ENCODE data around the gene CCDC70. TPM values are rescaled to one million over a fixed set of nuclear protein-coding genes. Genes with fewer than 3 reads are reported as not detected.

The CCDC70 gene
- total RNA-seq, 2 donors from 2014 or later: not detected

GRCh38 chr13:51826606-51827005 lies 35.2 kb upstream of the CCDC70 start:
- DNase-seq (peak in 1 of 2 donors; percentile 68), ATAC-seq (no peak)
- intact Hi-C loops (cut with DNase I, micrococcal nuclease): no loop called here

DNA sequence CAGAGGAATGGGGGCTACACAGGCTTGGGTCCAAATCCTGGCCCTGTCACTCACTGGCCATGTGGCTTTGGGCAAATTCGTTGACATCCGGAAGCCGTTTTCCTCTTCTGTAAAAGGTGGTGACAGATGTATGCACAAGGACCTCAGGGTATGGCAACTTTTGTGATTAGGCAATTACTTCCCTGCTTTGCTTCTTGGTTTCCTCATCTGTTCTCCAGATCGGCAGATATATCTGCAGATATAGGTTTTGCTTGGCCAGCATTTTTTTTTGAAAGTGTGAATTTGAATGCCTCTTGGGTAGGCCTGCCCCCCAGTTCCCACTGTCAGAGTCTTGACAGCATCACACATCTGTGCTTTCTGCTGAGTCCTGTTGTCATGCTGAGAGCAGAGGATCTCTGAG lies 34.5 kb upstream of the CCDC70 start:
- intact Hi-C loops (cut with DNase I, micrococcal nuclease): no loop called here
- no peak for ATAC-seq

GRCh38 chr13:51828730-51829567 lies 32.8 kb upstream of the CCDC70 start:
- intact Hi-C loops (cut with DNase I, micrococcal nuclease): no loop called here
- ATAC-seq: no peak
- DNase-seq: no peak

More for the DNA sequence above, 34.5 kb upstream of the CCDC70 start:
- DNase-seq: no peak

- ATAC-seq (no peak), DNase-seq (no peak)
- intact Hi-C loops (cut with DNase I, micrococcal nuclease): no loop called here
These were observed 32.2 kb upstream of the CCDC70 start for GRCh38 chr13:51829568-51829899.

- no peak for DNase-seq
- intact Hi-C loops (cut with DNase I, micrococcal nuclease): no loop called here
- no peak for ATAC-seq
These were observed 30.2 kb upstream of the CCDC70 start for GRCh38 chr13:51831519-51831918.

DNA sequence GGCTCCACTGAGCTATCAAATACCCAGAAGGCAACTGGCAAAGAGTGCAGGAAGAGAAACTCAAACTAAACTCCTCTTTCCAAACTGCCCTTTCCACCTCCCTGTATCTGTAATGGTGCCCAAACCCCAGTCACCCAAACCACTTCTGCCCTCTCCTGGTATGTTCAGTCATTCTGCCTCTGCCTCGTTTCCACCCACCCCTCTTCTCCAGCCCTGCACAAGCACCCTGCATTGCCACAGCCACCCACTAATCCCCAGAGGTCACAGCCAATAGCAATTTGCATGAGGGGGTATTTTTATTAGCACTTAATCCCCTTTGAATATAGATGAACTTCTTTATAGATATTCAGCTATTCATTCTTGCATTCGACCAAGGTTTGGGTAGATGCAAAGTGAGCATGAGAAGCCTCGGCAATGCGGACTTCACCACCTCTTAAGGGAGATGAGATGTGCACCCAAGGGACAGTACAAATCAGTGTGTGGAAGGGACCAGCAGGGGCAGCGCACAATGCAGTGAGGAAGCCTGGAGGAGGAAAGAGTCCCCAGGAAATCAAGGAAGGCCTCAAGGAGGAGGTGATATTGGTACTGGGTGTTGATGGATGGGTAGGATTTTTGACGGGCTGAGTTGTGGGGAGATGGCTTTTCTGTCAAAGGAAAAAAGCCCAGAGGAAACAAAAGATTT lies 29.2 kb upstream of the CCDC70 start:
- intact Hi-C loops (cut with DNase I, micrococcal nuclease): no loop called here
- ATAC-seq (peak; percentile 51), DNase-seq (no peak)

GRCh38 chr13:51833980-51834379 lies 27.8 kb upstream of the CCDC70 start:
- no peak for DNase-seq
- intact Hi-C loops (cut with DNase I, micrococcal nuclease): no loop called here

GRCh38 chr13:51834581-51835171 lies 27.1 kb upstream of the CCDC70 start:
- intact Hi-C loops (cut with DNase I, micrococcal nuclease): no loop called here
- ATAC-seq (no peak), DNase-seq (no peak)

More at GRCh38 chr13:51833980-51834379, 27.8 kb upstream of the CCDC70 start:
- ATAC-seq: no peak

DNA sequence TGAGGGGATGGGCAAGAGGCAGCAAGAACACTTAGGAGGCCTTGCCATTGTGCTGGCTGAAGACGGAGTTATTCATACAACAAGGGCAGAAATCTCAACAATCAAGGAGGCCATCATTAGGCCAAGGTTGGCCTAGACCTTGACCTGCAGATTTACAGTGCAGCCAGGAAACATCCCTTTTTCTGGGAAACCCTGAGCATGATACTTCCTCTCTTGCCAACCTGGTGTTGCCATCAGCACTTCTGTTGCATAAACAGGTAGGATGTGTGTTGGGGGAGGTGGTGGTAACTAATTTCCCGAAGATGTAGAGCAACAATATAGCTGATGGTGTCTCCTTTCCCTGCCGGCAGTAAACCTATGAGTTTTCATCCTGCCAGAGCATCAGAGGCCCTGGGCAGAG lies 24.8 kb upstream of the CCDC70 start:
- ATAC-seq (no peak), DNase-seq (no peak)
- intact Hi-C loops (cut with DNase I, micrococcal nuclease): no loop called here

DNA sequence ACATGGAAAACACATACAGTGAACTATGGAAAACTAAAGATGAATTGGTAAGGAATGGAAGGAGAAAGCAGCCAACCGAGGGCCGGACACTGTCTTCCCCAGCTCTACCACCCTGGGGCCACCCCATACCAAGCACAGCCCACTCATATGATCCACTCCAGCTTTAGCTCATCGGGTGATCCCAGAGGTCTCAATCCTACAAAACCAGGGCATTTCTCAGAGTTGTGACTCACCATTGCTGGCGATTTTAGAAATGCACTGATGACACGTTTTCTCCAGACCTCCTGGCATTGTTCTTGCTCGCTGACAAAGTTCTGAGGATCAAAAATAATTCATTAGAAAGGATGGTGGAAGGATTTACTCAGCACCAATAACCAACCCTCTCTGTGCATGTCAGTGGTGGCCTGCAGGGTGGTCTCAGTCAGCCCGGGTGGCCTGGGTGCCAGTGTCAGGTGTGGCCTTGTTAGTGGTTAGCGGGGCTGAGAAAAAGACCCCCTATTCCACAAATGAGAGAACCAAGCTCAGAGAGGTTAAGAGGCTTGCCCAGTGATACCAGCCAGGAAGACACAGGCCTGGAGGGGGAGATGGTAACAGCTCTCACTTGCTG lies 23.4 kb upstream of the CCDC70 start:
- DNase-seq: no peak
- no peak for ATAC-seq
- intact Hi-C loops (cut with DNase I, micrococcal nuclease): no loop called here

DNA sequence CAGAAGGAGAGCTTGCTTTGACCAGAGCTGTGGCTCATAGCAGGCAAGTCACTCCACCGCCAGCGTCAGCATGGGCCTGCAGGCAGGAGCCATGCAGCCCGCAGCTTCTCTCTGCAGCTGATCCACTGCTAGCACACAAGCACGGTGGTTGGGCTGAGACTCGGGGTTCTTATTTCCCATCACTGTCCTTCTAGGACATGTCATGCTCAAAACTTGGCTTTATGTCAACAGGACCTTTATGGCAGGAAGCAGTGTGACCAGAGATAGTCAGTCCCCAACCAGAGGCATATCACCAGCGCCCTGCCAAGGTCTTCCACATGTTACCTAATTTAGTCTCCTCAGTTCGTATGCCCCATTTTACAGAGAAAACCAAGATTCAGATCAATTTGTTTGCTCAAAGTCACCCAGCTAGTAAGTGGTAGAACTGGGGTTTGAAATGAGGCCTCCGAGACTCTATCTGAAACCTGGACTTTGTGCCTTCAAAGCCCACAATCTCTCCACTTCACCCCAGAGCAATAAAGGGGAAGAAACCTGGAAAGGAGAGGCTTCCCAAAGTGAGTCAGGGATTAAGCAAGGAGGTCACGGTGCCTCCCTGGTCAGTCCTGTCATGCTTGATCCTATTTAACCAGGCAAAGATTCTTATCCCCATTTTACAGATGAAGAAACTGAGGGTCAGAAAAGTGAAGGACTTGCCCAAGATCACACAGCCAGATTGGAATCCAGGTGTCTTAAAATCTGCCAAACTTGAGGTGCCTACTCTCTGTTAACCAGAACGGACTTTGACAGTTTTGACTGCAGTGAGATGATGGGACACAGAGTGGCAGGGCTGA lies 21.8 kb upstream of the CCDC70 start:
- ATAC-seq (no peak), DNase-seq (no peak)
- intact Hi-C loops (cut with DNase I, micrococcal nuclease): no loop called here

DNA sequence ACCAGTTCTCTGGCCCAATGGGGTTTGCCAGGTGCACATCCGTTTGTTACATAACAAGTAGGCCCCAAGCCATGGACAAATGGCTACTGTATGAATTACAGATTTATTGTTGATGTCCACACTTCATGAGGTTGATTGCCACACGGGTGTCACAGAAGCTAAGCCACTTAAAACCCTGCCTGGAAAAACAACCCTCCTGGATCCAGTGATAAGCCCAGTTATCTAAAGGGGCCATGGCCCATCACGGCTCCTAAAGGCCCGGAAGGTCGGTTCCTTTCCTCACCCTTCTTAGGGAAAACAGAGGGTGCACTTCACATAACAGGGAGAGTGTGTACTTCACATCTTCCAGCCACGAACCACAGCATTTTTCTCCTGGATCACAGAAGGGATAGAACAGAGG lies 20.9 kb upstream of the CCDC70 start:
- ATAC-seq (no peak), DNase-seq (no peak)
- intact Hi-C loops (cut with DNase I, micrococcal nuclease): no loop called here

GRCh38 chr13:51841732-51842131 lies 20.0 kb upstream of the CCDC70 start:
- intact Hi-C loops (cut with DNase I, micrococcal nuclease): no loop called here

DNA sequence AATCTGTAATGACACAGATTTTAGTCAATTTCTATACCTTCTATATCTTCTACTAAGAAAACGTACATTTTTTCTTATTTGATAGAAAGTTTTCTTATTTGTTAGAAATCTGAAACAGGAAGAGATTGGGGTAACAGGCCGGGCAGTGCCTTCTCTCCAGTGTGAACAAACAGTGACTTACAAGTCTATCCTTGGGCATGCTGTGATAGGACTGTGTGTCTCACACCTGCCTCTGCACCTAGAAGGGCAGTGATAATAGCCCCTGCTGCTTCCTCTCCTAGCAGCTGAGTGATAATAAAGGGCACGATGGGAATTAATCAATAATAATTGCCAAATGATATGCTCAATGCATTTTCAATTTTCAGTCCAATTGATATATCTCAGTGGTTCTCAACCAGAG lies 18.2 kb upstream of the CCDC70 start:
- DNase-seq (no peak), ATAC-seq (no peak)
- intact Hi-C loops (cut with DNase I, micrococcal nuclease): no loop called here

More at GRCh38 chr13:51841732-51842131, 20.0 kb upstream of the CCDC70 start:
- no peak for ATAC-seq
- DNase-seq: no peak

- DNase-seq (peak in 1 of 2 donors; percentile 40), ATAC-seq (peak; percentile 82)
- intact Hi-C loops (cut with DNase I, micrococcal nuclease): no loop called here
These were observed 16.8 kb upstream of the CCDC70 start, which contains the start of gene TMEM272 for GRCh38 chr13:51844862-51845573. TSS of gene TMEM272 (minus strand) at chr13:51845177. CDS start at chr13:51838530, 6,647 bp downstream.

- ATAC-seq (no peak), DNase-seq (no peak)
- intact Hi-C loops (cut with DNase I, micrococcal nuclease): no loop called here
These were observed 16.0 kb upstream of the CCDC70 start for GRCh38 chr13:51845574-51846318.

GRCh38 chr13:51846756-51847155 lies 15.0 kb upstream of the CCDC70 start:
- ATAC-seq: no peak
- DNase-seq: no peak
- intact Hi-C loops (cut with DNase I, micrococcal nuclease): no loop called here

All from left colon (tissue), 2 donors.